ENCODE results near the gene TAMALIN.

The TAMALIN gene

DNA sequence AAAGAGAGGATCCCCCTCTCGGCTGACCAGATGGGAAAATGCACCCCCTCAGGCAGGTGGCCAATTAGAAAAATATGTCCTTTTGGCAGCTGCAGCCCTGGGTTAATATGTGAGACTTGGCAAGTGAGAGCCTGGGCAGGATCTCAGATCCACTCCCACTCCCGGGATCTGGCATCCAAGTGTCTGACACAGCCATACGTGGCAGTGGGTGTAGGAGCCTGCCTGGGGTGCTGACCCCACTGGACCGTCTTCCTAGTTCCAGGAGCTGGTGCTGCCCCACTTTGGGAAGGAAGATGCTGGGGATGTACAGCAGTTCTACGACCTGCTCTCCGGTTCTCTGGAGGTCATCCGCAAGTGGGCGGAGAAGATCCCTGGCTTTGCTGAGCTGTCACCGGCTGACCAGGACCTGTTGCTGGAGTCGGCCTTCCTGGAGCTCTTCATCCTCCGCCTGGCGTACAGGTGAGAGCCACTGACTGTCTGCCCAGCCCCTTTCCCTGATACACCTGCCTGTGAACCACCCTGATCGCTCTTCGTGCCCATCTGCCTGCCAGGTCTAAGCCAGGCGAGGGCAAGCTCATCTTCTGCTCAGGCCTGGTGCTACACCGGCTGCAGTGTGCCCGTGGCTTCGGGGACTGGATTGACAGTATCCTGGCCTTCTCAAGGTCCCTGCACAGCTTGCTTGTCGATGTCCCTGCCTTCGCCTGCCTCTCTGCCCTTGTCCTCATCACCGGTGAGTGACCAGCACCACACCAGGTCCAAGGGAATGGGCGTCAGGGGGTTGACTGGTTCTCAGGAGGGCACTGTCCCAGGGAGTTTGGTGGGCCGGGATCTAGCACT is 50.3 kb downstream of the TAMALIN start:
- TF ChIP-seq TAF1 (IDR thresholded peaks at IDR 0.05; ENCODE audit: borderline replicate concordance, insufficient read depth, low read length): no peak
- TF ChIP-seq POLR2AphosphoS5 (IDR thresholded peaks at IDR 0.05; ENCODE audit: low read depth, low read length): no peak
- TF ChIP-seq FOXP2 (optimal IDR thresholded peaks at IDR 0.05; ENCODE audit: borderline replicate concordance, extremely low read depth, extremely low read length, insufficient read depth): no peak

DNA sequence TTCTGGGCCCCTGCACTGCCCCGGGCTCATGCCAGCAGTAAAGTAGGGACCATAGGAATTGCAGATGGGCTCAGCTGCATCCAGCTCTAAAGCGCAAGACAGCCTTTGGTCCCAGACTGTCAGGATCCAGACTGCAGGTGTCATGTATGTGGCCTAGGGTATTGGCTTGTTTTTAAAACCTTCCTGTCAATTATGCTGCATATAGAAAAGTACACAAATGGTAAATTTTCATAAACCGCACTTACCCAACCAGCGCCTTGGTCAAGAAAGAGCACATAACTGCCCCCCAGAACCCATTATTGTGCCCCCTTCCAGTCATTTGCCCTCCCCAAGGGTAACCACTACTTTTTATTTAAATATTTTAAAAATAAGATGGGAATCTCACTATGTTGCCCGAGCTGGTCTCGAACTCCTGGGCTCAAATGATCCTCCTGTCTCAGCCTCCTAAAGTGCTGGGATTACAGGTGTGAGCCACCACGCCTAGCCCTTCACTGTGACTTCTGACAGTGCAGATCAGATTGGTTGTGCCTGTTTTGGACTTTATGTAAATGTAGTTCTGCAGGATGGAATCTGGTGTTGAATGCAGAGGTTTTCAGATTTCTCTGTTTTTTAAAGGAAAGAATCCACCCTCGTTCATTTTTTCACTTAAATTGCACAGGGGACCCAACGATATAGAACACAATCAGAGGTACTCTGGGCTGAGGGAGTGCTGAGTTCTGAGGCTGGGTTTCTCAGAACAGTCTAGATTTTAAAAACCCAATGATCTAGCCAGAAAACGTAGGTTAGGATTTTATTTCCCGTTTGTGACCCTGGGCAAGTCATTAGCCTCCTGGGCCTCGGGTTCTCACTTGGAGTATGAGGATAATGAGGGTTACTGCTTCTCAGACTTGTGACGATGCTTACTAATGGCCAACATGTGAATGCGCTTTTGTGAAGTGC is 51.2 kb downstream of the TAMALIN start:
- TF ChIP-seq FOXP2 (optimal IDR thresholded peaks at IDR 0.05; ENCODE audit: borderline replicate concordance, extremely low read depth, extremely low read length, insufficient read depth) (no peak), TAF1 (IDR thresholded peaks at IDR 0.05; ENCODE audit: borderline replicate concordance, insufficient read depth, low read length) (no peak)
- TF ChIP-seq, protein P1, sequence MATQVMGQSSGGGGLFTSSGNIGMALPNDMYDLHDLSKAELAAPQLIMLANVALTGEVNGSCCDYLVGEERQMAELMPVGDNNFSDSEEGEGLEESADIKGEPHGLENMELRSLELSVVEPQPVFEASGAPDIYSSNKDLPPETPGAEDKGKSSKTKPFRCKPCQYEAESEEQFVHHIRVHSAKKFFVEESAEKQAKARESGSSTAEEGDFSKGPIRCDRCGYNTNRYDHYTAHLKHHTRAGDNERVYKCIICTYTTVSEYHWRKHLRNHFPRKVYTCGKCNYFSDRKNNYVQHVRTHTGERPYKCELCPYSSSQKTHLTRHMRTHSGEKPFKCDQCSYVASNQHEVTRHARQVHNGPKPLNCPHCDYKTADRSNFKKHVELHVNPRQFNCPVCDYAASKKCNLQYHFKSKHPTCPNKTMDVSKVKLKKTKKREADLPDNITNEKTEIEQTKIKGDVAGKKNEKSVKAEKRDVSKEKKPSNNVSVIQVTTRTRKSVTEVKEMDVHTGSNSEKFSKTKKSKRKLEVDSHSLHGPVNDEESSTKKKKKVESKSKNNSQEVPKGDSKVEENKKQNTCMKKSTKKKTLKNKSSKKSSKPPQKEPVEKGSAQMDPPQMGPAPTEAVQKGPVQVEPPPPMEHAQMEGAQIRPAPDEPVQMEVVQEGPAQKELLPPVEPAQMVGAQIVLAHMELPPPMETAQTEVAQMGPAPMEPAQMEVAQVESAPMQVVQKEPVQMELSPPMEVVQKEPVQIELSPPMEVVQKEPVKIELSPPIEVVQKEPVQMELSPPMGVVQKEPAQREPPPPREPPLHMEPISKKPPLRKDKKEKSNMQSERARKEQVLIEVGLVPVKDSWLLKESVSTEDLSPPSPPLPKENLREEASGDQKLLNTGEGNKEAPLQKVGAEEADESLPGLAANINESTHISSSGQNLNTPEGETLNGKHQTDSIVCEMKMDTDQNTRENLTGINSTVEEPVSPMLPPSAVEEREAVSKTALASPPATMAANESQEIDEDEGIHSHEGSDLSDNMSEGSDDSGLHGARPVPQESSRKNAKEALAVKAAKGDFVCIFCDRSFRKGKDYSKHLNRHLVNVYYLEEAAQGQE (IDR thresholded peaks at IDR 0.05; ENCODE audit: insufficient read depth in 1 of 2, low read depth in 2 of 2, low read length in 2 of 2): no peak

DNA sequence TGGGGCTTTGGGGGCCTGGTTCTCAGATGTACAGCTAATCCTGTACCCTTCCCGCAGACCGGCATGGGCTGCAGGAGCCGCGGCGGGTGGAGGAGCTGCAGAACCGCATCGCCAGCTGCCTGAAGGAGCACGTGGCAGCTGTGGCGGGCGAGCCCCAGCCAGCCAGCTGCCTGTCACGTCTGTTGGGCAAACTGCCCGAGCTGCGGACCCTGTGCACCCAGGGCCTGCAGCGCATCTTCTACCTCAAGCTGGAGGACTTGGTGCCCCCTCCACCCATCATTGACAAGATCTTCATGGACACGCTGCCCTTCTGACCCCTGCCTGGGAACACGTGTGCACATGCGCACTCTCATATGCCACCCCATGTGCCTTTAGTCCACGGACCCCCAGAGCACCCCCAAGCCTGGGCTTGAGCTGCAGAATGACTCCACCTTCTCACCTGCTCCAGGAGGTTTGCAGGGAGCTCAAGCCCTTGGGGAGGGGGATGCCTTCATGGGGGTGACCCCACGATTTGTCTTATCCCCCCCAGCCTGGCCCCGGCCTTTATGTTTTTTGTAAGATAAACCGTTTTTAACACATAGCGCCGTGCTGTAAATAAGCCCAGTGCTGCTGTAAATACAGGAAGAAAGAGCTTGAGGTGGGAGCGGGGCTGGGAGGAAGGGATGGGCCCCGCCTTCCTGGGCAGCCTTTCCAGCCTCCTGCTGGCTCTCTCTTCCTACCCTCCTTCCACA is 52.0 kb downstream of the TAMALIN start:
- peak; percentile 26 for TF ChIP-seq FOXP2 (optimal IDR thresholded peaks at IDR 0.05; ENCODE audit: borderline replicate concordance, extremely low read depth, extremely low read length, insufficient read depth)
- no peak for TF ChIP-seq TAF1 (IDR thresholded peaks at IDR 0.05; ENCODE audit: borderline replicate concordance, insufficient read depth, low read length)

DNA sequence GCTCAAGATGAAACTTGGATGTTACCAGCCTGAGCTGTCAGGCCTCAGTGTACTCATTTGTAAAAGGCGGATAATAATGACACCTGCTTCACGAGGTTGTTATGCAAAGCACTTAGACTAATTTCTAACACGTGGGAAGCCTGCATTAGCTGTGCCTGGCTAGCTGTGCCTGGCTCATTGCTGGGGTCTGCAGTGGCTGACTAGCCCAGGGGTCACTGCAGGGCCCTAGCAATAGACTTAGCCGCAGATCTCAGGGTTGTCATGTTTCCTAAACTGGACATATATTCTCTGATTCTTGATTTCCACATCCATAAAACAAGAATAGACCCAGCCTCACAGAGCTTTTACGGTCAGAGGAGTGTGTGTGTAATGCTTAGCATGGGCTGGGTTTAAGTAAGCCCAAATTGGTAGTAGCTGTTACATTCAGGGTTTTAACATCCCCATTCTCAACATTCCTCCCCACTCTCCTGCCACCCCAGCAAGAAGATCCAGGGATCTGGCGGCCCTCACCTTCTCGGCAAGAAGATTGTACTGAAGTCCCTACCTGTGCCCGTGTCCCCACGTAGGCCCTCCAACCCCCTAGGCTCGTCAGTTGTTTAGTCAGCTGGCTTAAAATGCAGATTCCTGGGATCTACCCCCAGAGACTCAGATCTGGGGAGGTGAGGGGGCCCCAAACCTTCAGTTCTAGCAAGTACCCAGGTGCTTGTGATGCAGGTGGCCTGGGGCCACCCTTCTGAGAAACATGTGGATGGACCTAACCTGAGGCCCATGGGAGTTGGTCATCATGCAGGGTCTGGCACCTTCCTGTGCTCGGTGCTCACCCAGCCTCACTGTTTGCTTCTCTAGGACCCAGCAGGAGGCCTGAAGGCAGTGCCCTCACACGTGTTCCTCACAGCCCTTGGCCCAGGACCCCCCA is 53.1 kb downstream of the TAMALIN start:
- no peak for TF ChIP-seq TAF1 (IDR thresholded peaks at IDR 0.05; ENCODE audit: borderline replicate concordance, insufficient read depth, low read length)
- TF ChIP-seq, protein P1 (IDR thresholded peaks at IDR 0.05; ENCODE audit: insufficient read depth in 1 of 2, low read depth in 2 of 2, low read length in 2 of 2): no peak
- TF ChIP-seq SIN3A (IDR thresholded peaks at IDR 0.05; ENCODE audit: borderline replicate concordance, insufficient read depth, low read length): no peak
- TF ChIP-seq POLR2AphosphoS5 (IDR thresholded peaks at IDR 0.05; ENCODE audit: low read depth, low read length): no peak
- no peak for TF ChIP-seq FOXP2 (optimal IDR thresholded peaks at IDR 0.05; ENCODE audit: borderline replicate concordance, extremely low read depth, extremely low read length, insufficient read depth)

DNA sequence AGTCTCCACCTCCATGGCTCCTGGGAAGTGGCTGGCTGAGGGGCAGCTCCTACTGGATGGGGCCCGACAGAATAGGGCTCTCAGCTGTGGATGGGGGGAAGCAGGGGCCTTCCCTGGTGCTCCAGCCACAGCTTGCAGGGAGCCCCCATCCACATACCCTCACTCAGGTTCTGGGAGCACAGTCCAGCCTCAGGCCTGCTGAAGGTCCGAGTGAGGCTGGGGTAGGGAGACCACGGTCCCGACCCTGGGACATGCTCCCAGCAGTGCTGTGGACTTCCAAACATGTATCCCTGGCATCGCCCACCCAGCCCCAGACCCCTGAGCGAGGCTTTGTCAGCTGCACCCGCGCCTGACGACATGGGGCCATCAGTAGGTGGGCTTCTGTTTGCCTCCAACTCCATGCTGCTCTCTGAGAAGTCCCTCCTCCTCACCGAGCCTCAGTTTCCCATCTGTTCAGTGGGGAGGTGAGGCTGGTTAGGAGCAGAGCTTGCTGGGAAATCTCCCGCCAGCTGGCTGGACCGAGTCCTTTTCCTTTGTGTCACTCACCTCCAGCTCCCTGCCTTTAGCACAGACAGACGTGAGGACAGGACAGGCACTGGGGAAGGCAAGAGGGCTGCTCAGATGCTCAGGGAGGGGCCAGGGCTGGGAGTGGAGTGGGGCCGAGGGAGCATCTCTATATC is 53.9 kb downstream of the TAMALIN start:
- TF ChIP-seq TAF1 (IDR thresholded peaks at IDR 0.05; ENCODE audit: borderline replicate concordance, insufficient read depth, low read length): no peak
- no peak for TF ChIP-seq FOXP2 (optimal IDR thresholded peaks at IDR 0.05; ENCODE audit: borderline replicate concordance, extremely low read depth, extremely low read length, insufficient read depth)
- TF ChIP-seq, protein P1 (IDR thresholded peaks at IDR 0.05; ENCODE audit: insufficient read depth in 1 of 2, low read depth in 2 of 2, low read length in 2 of 2): no peak
- no peak for TF ChIP-seq POLR2AphosphoS5 (IDR thresholded peaks at IDR 0.05; ENCODE audit: low read depth, low read length)
- TF ChIP-seq SIN3A (IDR thresholded peaks at IDR 0.05; ENCODE audit: borderline replicate concordance, insufficient read depth, low read length): no peak
